ENCODE results near the gene ATP5F1E.

Gene ATP5F1E

DNA sequence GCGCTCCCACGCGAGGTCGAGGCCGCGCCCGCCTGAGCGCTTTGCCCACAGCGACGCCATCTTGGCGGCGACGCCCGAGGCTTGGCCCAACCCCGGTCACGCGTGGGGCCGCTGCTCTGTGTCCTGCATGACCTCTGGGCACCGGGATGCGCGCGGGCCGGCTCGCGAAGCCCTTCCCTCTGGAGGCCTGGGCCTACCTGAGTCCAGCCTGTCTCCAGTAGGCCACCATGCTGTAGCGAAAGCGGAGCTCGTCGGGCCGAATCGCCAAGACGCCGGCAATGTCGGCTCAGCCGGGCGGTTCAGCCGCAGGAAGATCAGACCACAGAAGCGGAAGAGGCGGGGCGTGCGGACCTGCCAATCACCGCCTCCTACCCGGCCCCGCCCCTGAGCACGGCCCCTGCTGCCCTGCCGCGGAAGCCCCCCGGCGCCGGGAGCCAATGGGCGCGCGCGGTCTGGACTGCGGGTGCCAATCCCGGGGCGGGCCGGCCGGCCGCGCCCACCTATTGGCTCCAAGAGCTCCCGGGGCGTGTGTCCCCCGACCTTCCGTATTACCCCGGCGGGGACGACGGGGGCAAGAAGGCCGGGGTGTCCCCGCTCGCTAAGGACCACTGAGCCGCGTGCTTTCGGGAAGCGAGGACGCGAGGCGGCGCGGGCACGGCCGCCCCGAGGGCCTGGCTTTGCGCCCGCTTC lies at the start of gene ATP5F1E:
ATP5F1E (minus strand) TSS at position 313 of the 690 bp plus-strand sequence; CDS start at position 229, 84 bp downstream.
- DNase-seq, result peak; percentile 97

DNA sequence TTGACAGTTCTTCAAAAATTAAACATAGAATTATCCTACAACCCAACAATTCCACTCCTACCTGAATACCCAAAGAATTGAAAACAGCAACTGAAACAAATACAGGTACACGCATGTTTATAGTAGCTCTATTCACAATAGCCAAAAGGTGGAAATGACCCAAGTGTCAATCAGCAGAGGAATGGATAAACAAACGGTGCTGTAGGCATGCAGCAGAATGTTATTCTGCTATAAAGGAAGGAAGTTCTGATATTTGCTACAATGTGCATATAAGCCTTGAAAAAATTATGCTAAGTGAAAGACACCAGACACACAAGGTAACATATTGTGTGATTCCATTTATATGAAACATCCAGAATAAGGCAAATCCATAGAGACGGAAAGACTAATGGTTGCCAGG lies 48.9 kb upstream of the ATP5F1E start:
- DNase-seq, result no peak

DNA sequence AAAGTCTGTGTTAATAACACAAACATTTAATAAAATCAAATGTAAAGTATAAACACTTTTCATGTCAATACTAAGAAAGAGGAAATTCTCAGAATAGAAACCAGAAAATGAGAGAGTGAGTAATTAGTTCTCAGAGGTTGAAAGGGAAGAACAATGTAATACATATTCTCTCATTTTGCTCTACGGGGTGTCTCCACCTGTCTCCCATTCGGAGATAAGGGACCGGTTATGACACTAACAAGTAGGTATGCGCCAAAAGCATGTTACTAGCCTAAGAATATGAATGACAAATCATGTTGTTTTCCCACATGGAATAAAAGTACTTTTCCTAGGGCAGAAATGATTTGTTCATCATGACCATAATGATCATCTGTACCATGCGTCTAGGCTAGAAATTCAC lies 46.1 kb upstream of the ATP5F1E start:
- no peak for DNase-seq

DNA sequence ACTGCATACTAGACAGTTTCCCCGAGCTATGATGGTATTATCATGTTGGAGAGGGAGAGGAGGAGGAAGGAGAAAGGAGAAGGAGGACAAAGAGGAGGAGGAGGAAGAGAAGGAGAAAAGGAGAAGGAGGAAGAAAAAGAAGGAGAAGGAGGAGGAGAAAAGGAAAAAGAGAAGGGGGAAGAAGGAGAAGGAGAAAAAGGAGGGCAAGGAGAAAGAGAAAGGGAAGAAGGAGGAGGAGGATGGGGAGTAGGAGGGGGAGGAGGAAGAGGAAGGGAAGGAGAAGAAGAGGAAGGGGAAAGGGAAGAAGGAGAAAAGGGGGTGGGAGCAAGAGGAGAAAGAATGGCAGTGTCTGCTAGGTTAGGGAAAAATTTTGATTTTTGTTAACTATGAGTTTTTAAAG lies 45.6 kb upstream of the ATP5F1E start:
- DNase-seq, result no peak

DNA sequence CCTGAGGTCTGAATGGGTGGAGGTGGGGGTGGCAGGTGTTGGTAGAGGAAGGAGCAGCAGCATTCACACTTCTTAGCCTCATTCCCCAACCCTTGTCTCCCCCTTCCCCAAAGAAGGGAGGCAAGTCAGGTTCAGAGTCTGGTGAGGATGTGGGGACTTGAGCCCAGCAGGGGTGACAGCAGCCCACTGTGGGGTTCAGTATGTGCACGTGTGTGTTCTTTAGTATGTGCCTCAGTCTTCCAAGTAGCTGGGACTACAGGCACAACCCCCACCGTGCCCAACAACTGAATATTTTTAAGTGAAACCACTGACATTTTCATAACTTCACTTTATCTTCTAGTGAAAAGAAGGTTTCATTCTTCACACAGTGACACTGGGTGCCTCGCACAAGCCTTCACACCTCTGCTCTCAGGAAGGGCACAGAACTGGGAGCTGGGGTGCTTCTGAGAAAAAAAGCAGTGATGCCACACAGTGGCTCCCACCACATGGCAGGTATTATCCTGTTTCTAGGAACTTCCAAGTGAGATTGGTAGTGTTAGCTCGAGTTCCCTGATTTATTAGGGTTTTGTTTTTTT lies 43.9 kb upstream of the ATP5F1E start:
- DNase-seq, result no peak

DNA sequence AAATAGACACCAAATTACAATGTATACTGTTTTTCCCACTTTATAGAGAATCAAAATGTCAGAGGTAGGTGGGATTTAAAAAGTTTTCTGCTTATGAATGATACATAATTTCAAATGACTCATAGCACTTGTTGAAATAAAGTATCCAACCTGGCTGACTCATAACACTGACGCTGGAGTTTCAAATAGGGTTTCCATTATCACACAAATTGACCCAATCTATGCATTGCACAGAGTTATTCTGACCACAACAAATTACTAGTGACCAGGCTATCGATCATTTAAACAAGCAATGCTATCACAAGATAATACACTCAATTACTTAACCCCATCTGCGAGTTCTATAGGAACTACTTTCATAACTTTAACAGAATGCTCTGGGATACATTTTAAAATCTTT lies 42.3 kb upstream of the ATP5F1E start:
- DNase-seq, result no peak

DNA sequence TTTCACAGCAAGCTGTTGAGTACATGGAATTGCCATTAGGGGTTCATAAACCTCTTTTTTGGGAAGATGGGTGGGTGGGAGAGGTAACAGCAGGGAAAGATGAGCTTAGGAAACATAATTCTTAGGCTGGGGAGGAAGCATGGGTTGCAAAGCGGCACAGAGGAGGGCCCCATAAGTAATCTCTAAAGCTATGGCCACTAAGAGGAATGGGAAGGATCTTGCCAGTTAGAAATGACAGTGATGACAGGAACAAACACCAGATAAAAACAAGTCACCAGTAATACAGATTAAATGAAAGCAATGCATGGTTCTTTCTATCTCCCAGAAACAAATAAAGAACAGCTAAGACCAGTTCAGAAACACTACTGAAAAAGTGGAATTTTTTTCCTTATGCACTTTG lies 41.4 kb upstream of the ATP5F1E start:
- no peak for DNase-seq

DNA sequence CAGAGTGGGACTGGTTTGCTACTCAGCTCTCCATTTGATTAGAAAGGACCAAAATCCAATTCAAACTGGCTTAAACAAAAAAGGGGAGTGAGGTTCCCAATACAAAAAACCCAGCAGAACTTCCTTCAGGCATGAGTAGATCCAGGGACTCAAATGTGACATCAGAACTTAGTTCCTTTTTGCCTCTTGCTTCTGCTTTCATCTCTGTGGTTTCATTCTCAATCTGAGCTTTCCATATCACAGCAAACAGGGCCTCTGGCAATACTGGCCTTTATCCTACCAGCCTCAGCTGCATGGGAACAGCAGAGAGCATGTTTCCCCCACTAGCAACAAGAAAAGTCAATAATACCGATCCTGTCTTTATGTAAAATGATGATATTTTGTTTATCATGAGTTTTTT lies 39.1 kb upstream of the ATP5F1E start:
- DNase-seq, result no peak

DNA sequence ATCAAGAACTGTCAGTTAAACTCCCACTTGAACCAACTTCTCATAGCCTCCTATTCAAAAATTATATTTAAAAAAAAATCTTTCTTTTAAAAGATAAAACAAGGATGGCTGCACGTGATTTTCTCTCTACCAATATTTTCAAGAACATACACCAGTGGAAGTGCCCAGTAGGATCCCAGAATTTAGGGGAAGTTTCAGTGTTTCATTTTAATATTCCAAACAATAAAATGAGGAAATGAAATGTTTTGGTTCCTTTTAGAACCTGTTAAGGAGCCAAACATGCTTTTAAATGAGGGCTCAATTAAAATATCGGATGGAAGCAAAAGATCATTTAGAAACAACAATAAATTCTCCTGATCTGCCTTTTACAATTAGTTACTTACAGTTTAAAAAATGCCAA lies 36.9 kb upstream of the ATP5F1E start:
- no peak for DNase-seq

DNA sequence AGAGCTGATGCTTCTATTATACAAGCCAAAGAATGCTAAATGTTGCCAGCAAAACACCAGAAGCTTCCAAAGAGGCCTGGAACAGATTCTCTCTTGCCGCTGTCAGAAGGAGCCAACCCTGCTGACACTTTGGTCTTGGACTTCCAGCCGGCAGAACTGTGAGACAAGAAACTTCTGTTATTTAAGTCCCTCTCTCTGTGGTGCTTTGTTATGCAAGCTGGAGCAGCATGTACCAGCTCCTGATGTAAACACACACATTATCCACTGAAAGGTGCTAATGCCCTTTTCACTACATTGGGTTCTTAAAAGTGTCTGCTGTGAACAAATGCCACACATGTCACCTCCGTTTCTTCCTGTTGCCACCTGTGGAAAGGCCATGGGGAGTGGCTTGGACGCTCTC lies 36.4 kb upstream of the ATP5F1E start:
- DNase-seq, result no peak

DNA sequence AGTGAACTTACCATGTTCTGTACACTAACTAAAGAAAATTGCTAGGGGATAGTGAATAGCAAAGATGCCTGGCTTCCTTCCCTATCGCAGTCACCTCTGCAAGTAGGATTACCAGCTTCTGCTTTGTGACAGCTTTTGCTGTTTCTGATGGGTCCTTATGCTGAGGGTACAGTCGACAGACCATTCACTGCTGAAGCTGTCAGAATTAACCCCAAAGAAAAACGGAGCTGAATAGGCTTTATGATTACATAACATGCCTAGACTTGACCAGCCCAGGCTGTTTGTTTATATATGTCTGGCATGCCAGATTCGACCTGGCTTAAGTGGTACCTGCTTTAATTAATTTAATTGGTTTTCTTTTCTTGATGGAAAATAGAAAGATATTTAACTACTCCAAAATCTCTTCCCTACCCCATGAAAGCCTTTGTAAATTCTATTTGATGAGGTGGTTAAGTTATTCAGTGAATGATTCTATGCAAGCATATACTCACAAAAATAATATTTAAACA lies 32.1 kb upstream of the ATP5F1E start:
- no peak for DNase-seq

DNA sequence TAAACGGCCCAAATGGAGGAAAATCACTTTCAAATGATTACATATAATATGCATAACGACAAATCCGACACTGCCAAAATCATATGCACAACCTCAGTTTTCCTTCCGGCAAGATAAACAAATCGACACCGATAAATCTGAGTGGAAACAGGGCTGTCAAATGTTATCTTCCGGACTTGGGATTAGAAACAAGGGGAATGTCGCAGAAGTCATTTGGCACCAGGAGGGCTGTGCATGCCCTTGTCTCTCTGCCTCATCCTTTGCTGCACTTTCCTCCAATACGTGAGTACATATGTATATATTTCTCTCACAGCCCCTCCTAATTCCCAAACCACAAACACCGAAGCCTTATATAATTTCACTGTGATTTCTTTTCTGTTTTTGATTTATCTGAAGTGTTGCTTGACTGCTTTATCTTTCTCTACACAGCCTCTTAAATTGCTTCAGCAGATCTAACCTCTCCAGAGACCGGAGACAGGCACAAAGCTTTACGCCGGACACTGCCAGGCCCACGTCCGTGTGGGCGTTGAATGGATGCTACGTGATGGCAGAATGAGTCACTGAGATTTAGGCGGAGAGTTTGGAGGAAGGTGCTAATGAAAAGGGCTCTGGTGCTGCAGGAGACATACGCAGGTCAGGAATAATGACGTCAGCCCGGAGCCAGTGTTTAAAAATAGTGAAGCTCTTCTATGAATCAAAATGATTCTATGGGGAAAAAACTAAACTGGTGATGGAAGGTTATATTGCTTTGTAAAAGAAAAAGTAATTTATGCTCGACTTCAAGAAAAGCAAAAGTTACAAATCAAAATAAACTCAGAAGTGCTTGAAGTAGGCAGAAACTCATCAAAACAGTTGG lies 31.5 kb upstream of the ATP5F1E start:
- no peak for DNase-seq

DNA sequence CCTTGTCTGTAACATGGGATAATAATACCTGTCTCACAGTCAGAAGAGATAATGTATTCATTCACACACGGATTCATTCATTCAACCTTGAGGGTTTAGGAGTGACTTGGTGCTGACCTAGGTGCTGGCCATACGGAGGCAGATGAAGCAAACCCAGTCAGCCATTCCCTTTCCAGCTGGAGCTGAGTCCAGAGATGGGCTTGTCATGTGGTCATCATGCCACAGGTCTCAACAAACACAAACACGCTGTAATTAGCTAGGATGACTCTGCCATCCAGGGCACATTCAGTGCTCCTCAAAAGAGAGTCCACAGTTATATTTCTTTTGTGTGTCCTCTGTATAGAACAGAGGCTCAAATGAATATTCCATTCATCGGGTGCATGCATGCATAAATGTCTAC lies 29.9 kb upstream of the ATP5F1E start:
- DNase-seq, result no peak

DNA sequence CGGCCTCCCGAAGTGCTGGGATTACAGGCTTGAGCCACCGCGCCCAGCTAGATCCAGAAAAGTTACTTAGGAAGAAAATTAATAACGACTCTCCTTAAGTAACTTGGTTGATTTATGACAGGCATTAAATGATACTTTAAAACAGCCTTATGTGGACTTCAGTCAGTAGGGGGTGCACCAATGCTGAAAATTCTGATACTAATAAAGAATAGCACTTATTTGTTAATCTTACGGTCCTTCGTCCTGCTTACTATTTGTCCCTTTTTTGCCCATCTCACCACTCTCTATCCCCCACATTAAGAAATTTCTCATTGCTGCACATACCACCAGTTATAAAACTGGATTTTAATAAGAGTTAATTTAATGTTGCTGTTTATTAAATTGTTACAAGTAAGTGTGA lies 23.2 kb upstream of the ATP5F1E start:
- DNase-seq, result no peak

DNA sequence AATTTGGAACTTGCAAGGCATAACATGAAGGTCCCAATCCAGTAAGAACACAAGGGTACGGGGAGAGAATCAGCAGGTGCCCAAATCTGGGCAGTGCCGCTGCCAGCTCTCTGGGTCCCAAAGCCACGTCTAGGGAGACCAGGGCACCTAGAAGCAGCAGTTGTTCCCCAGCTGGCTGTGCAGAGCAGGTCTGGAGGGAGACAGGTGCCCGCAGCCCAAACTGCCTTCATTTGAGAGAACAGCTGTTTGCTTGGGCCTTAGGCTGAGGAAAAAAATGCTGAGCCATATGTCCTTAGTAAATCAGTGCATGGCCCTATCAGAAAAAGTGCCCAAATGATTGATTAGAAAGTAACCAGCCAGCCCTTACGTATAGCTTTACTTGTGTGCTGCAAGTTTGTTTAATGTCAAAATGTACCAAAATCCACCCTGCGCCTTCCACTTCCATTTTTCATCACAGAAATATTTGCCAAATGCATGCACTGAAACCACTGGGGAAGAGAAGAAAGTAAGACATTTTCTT lies 19.6 kb upstream of the ATP5F1E start:
- peak; percentile 31 for DNase-seq

DNA sequence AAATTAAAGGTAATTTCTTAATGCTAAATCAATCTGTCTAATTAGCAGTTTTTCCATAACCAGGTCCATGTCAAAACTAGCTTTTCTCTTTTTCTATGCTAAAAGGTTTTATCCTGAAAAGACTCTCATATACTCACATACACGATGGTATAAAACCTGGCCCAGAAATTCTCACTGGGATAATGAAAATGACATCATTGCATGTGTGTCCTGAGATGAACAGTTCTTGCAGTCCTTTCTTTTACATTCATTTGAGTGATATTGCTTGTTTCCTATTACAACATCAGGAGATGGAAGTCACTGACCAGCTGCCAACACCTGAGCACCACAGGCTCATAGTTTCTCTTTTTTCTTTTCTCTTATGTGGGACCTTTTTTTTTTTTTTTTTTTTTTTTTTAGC lies 18.3 kb upstream of the ATP5F1E start:
- DNase-seq, result no peak

DNA sequence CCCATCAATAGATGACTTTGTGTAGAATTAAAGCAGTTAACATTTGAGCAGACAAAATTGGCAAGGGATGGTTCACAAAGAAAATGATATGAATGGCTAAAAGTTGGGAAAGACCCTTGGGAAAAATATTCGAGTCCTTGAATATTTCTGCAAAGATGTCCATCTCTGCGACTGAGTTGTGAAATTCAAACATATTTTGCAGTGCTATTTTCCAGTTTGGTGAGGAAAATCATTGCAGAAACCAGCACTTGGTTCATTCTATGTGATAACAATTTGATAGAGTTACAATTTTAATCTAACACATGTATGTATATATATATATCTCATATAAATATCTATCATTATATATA lies 16.5 kb upstream of the ATP5F1E start:
- no peak for DNase-seq

DNA sequence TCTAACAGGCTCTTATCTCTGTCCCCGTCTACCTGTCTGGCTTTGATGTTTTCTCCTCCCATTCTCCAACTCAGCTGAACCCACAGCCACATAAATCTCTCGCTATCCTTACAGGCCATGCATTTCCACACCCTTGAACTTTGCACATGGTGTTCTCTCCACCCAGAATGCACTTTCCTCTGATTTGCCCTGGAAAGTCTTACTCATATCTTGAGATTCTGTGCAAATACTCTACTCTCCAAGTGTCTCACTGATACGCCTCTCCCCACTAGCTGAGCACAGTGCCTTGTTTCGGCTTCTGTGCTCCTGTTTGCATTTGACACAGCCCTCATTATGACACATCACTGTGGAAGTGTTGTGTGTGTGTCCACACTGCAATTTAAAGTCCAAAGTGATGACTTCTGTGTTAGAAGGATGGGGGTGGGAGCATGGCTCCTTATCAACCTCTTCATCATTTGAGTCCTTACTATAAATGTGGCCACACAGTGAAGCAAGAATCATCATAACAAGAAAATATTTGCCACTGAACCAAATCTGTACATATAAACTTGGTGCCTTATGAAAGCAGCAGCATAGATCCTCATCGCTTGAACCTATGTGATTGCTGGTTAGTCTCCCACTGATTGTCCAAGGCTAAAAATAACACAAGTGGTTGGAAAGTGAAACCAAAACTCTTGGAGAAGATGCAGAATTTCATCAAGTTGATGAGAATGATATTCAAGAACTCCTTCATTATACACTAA lies 16.0 kb upstream of the ATP5F1E start:
- DNase-seq, result no peak

DNA sequence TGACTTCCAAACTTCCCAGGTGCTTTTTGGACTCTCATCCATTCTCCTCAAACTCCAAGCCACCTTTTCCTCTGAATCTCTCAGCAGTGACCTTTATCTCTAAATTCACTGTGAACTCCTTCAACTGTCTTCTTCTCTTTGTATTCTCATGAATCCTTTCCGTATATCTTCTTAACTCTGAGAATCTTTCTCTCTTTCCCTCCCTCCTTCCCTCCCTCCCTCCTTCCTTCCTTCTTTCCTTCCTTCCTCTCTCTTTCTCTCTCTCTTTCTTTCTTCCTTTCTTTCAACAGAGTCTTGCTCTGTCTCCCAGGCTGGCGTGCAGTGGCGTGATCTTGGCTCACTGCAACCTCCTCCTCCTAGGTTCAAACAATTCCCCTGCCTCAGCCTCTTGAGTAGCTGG lies 14.7 kb upstream of the ATP5F1E start:
- no peak for DNase-seq

DNA sequence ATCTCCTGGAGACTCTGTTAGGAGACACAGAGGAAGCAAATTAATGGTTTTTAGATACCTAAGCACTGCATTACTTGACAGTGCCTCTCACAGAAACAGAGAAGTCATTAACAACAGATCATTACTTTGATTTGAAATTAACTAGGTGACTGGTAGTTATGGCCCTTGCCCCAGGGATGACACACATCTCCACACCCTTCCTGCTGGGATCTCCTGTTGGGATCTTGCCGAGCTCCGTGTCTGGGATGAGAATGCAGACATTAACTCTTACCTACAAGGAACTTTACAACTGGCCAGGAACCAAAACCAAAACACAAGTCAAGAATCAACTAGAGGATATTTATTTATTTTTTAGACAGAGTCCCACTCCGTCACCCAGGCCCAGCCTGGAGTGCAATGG lies 12.7 kb upstream of the ATP5F1E start:
- DNase-seq, result no peak

DNA sequence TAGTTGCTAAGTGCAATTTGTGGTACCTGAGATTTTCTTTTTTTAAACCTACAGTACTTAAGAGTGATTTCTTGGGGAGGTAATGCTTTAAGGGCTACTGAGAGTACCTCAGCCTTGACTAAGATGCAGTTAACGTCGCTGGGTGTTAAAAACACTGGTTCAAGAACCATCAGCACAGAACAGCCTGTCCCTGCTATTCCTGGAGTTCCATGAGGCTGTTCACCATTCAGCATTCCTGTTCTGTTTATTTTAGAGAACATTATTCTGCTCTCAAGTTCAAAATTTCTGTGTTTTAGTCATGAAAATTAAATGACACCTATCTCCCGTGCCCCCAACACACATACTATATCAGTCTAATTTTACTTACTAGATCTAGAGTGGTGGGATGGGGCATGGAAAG lies 12.2 kb upstream of the ATP5F1E start:
- no peak for DNase-seq

DNA sequence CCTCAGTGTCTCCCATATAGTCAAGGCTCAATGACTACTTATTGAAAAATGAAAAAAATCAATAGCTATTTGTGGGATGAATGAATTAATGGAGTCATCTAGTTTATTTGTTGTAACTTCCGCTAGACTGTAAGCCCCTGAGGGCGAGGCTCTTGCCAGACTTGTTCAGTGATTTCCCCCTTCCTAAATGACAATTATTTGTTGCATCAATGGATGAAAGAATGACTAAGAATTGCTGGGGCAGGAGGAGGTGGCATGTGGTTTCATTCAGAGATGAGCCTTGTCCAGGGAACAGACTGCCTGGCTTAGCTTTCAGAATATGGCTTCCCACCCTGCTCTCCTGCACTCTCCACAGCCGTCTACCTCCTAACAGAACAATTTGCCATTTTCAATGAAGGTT lies 11.6 kb upstream of the ATP5F1E start:
- DNase-seq, result no peak

All from left hindlimb (tissue), 1 donor.